Measurements from ENCODE around the gene RAB25.
"Not testable (repeated sequence)": the region's sequence is repeated elsewhere in the genome, so short reads cannot be mapped to it uniquely, and the experiment has no call there.

Gene RAB25

DNA sequence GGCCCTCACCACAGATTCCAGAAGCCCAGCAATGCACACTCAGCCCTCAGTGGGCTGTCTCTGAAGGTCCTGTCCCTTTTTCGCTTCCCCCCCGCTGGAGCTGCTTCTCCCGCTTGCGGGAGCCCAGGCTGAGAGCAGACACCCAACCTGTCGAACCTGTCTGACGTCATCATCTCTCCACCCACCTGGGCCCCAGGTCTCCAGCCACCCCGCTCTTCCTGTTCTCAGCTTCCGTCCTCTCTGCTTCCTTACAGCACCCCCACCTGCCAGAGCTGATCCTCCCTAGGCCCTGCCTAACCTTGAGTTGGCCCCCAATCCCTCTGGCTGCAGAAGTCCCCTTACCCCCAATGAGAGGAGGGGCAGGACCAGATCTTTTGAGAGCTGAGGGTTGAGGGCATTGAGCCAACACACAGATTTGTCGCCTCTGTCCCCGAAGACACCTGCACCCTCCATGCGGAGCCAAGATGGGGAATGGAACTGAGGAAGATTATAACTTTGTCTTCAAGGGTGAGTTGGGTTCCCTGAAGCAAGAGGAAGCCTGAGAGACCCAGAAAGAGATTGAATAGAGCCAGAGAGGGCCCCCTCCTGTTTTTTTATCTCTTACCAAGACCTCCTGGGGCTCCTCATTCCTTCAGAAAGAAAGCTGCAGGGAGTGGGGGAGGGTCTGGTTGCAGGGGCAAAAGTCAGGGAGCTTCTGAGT, at the start of gene RAB25:
RAB25 (plus strand) TSS at position 224 of the 700 bp plus-strand sequence; CDS start at position 465, 241 bp downstream.
- peak; percentile 96 for DNase-seq

GRCh38 chr1:156012051-156012817, 48.7 kb upstream of the RAB25 start:
- DNase-seq = no peak

- DNase-seq = no peak
These were observed 46.1 kb upstream of the RAB25 start for GRCh38 chr1:156014829-156015228.

DNA sequence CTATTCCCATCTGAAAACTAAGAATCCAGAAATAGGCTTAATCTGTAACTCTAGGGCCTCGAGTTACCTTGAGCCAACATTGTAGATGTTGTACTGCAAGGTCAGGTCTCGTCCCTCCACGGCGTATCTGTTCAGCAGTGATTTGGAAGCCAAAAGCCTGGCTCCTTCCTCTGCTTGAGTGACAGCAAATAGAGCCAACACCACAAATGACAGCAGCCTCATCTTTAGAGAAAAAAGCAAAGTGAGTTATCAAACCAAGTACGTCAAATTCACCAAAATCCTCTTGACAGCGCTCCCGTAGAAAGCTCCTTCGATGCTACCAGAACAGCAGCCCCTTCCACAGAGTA, 41.0 kb upstream of the RAB25 start:
- DNase-seq = no peak

DNA sequence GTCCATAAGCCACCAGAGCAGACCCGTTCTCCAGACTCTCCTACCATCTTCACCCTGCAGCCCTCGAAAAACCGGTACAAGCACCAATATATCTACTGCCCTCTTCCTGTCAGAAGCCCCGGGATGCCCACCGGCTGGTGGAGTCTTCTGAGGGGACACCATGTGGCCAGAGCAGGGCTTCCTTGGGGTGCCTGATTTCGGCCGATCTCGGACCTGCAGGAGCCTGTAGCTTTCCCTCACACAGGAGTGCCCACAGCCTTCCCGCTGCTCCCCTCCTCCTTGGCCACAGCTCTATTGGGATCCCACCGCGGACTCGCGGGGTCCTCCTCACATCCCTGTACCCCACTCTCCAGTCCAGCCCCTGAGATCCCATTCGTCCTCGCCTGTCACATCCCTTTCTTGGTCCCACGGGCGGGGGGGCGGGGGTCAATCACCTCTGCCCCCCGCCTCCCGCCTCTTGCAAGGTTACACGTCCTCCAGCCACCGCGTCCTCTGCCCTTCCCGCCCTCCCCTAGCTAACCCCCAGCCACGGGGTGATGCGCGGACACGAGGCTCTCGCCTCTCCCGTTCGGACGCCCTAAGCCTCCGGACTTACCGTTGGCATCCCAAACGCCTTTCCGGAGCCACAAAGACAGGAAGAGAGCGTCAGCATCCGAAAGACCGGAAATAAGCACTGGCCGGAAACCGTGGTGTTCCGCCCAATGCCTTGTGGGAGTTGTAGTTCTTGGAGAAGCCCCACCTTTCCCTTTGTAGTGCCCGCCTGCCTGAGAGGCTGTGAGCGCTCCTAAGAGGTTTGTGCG, 40.5 kb upstream of the RAB25 start, which contains the start of gene SSR2:
SSR2 (minus strand) TSS at position 659 of the 800 bp plus-strand sequence. CDS start 784 bp downstream, outside the sequence.
- peak; percentile 91 for DNase-seq

DNA sequence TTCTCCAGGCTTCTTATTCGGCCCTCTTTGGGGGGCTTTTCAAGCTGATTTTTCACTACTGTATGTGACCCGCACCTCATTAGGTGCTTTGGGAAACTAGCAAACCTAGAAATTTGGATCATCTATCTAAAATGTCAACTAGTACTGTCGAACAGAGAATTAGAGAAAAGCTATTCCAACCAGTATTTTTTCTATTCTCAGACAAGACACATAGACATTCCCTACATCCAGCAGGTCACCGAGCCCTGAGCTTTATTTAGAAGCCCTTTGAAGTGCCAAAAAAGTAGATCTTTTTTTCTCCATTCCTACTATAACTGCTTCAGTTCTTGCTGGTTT, 39.9 kb upstream of the RAB25 start:
- no peak for DNase-seq

- no peak for DNase-seq
These were observed 39.0 kb upstream of the RAB25 start for GRCh38 chr1:156021954-156022353.

- DNase-seq = no peak
These were observed 36.2 kb upstream of the RAB25 start for GRCh38 chr1:156024801-156025200.

GRCh38 chr1:156025876-156026275, 35.1 kb upstream of the RAB25 start:
- DNase-seq = no peak

GRCh38 chr1:156026588-156026987, 34.4 kb upstream of the RAB25 start:
- no peak for DNase-seq

DNA sequence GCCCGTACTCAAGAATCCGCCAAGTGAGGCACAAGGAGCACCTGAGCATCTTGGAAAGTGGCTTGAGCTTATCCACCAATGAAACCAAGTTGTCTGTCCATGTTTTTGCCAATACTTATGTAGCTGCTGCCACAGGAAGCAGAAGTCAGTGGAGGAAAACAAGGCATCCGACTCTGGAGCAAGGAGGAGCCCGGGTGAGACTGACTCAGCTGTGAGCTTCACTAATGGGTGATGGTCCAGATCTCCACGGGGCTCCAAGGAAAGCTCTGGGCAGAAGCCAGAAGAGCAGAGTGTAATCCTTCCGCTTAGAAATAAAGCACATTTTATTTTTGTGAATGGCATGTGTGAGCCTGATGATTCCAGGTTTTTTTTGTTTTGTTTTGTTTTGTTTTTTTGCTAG, 27.9 kb upstream of the RAB25 start:
- no peak for DNase-seq

- DNase-seq = not testable (repeated sequence)
These were observed 26.0 kb upstream of the RAB25 start for GRCh38 chr1:156034991-156035390.

DNA sequence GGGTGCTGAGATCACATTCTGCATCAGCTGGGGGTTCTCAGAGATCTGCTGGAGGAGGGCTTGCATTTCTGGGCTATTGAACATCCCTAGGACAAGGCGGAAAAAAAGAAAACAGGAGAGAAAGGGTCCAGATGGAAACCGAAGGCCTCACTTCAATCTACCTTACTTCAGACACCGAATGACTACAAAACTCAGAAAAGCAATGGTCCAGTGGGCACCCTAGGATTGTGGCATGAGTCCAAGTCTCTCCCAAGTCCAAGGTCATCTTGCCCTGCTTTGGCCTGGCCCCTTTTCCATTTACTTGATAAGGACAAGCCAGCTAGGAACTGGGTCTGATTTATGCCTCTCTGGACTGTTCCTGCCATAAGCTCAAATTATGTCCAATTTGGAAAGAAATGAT, 18.1 kb upstream of the RAB25 start:
- no peak for DNase-seq

GRCh38 chr1:156045076-156045475, 15.9 kb upstream of the RAB25 start:
- no peak for DNase-seq

DNA sequence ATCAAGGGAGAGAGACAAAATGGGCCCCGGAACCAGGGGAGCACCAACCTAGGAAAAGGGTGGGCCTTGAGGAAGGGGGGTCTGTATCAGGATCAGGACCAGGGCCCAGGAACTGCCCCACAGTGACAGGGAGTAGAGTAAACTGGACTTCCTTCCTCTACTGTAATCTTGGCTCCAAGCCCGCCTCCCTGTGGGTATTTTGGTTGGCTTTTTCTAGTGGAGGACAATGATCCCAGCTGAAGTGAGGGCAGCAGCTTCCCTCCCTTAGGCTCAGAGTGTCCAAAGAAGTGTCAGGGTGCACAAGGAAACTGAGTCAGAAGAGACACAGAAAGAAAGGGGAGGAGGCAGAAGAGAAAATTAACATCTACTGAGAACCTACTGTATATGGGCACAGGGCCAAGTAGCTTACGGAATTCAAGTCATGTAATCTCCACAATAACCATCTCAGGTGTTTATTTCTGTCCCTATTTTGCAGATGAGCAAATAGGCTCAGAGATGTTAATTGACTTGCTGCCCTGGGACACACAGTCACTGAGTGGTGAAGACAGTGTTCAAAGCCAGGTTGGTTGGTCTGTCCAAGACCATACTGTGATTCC, 12.2 kb upstream of the RAB25 start:
- no peak for DNase-seq

DNA sequence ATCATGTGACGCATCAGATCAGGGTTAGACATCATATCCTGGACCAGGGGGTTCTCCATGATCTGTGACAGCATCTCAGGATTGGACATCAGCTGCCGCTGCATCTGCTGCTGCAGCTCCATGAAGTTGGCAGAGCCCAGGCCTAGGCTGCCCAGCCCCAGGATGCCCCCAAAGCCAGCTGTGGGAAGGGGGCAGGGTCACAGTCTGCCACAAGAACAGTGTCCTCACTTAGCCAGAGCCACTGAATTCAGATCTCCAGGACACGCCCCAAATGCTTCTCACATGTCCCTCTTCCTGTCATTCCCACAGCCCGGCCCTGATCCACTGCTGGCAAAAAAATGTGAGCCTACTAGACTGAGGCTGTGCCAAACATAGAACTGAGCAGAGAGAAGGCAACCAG, 10.6 kb upstream of the RAB25 start:
- no peak for DNase-seq

- no peak for DNase-seq
These were observed 9.8 kb upstream of the RAB25 start for GRCh38 chr1:156051011-156051725.

- DNase-seq = peak; percentile 49
These were observed 7.8 kb upstream of the RAB25 start for GRCh38 chr1:156052862-156053767.

DNA sequence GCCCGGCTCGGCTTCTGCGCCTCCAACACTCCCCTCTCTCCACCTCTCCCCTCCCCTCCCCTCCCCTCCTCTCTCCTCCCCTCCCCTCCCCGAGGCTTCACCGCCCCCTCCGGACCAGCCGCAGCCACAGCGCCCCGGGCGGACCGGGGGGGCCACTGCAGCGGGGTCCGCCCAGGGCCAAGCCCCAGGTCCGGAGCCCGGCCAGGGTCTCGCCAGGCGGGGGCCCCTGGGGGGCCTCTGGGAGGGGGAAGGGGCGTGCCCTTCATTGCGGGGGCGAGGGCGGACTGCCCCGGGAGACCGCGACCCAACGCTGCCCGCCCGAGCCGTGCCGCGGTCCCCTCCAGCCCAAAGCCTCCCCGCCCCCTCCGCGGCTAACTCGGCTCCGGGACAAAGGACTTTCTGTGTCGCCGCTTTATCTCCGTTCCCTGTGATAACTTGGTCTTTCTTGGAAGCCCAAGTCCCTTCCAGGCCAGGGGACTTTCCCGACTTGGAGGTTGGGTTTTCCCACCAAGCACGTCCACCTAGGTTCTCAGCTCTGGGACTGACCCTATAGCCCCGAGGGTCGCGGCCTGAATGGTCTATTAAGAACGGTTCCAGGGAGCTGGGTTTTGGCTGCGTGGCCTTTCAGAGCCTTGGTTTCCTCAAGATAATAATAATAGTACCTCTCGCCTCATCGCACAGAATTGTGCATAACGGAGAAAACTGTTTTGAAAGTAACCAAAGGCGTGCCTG, 7.0 kb upstream of the RAB25 start, which contains the start of gene UBQLN4:
UBQLN4 (minus strand) TSS at position 31 of the 732 bp plus-strand sequence. CDS start 97 bp downstream, outside the sequence.
- peak; percentile 87 for DNase-seq

- DNase-seq = peak; percentile 97
These were observed 6.3 kb upstream of the RAB25 start, which contains the start of gene LAMTOR2 for GRCh38 chr1:156054500-156055280. Gene LAMTOR2, plus strand, starts transcription at chr1:156054782. Its CDS starts 108 bp downstream, at chr1:156054890.
